Panc1 (cell line): Measurements from ENCODE around the gene IRF2.

Source experiments
- CTCF ChIP-seq: fragments of 450-650 bp; IDR thresholded peaks from 2 replicates; pipeline ENCODE4 v1.5.1; 2017; ENCODE audit warnings: mild to moderate bottlenecking
- POLR2AphosphoS5 ChIP-seq: IDR thresholded peaks from 2 replicates; pipeline ENCODE4 v1.6.1; 2012; ENCODE audit warnings: mild to moderate bottlenecking, low read depth, low read length, moderate library complexity
- SIN3A ChIP-seq: IDR thresholded peaks from 2 replicates; pipeline ENCODE4 v1.6.1; 2012; ENCODE audit warnings: low read depth, mild to moderate bottlenecking, low read length, moderate library complexity, borderline replicate concordance; ENCODE audit not compliant: insufficient read depth
- TCF7L2 ChIP-seq: IDR thresholded peaks from 2 replicates; pipeline ENCODE4 v1.6.1; 2011; ENCODE audit warnings: mild to moderate bottlenecking, low read depth, low read length, inconsistent platforms
- TF ChIP-seq, protein P1 (sequence below), 2 experiments: IDR thresholded peaks; 2 replicates each; pipeline ENCODE4 v1.6.1; 2011 to 2012; ENCODE audit warnings: low read depth in 2 of 2, control low read depth in 1 of 2, low read length in 1 of 2, mild to moderate bottlenecking in 1 of 2, moderate library complexity in 1 of 2; ENCODE audit not compliant: insufficient read depth in 1 of 2

GRCh38 chr4:184424279-184424678 lies 50.1 kb downstream of the IRF2 start:
- TF ChIP-seq CTCF (no peak), POLR2AphosphoS5 (no peak), SIN3A (no peak), TCF7L2 (no peak)
- TF ChIP-seq, protein P1, sequence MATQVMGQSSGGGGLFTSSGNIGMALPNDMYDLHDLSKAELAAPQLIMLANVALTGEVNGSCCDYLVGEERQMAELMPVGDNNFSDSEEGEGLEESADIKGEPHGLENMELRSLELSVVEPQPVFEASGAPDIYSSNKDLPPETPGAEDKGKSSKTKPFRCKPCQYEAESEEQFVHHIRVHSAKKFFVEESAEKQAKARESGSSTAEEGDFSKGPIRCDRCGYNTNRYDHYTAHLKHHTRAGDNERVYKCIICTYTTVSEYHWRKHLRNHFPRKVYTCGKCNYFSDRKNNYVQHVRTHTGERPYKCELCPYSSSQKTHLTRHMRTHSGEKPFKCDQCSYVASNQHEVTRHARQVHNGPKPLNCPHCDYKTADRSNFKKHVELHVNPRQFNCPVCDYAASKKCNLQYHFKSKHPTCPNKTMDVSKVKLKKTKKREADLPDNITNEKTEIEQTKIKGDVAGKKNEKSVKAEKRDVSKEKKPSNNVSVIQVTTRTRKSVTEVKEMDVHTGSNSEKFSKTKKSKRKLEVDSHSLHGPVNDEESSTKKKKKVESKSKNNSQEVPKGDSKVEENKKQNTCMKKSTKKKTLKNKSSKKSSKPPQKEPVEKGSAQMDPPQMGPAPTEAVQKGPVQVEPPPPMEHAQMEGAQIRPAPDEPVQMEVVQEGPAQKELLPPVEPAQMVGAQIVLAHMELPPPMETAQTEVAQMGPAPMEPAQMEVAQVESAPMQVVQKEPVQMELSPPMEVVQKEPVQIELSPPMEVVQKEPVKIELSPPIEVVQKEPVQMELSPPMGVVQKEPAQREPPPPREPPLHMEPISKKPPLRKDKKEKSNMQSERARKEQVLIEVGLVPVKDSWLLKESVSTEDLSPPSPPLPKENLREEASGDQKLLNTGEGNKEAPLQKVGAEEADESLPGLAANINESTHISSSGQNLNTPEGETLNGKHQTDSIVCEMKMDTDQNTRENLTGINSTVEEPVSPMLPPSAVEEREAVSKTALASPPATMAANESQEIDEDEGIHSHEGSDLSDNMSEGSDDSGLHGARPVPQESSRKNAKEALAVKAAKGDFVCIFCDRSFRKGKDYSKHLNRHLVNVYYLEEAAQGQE (IDR thresholded peaks at IDR 0.05; ENCODE audit: insufficient read depth in 1 of 2, low read depth in 2 of 2, low read length in 1 of 2), result no peak
